Nephron (organoid): ENCODE data around the gene TACO1.

Experiments used
- H3K27ac Mint-ChIP-seq, 3 experiments: 2 replicates each; pipeline ENCODE4 v1.8.0; 2020; ENCODE audit warnings: mixed read lengths in 3 of 3, mild to moderate bottlenecking in 2 of 3, moderate library complexity in 1 of 3
- H3K27me3 Mint-ChIP-seq: 2 replicates; pipeline ENCODE4 v1.8.0; 2021; ENCODE audit warnings: low read depth, mild to moderate bottlenecking, moderate library complexity, mixed read lengths
- H3K36me3 Mint-ChIP-seq: 2 replicates; pipeline ENCODE4 v1.8.0; 2020; ENCODE audit warnings: low read depth, mixed read lengths
- H3K4me1 Mint-ChIP-seq: 2 replicates; pipeline ENCODE4 v1.8.0; 2020; ENCODE audit warnings: mixed read lengths
- H3K4me3 Mint-ChIP-seq, 3 experiments: 2 replicates each; pipeline ENCODE4 v1.8.0; 2020; ENCODE audit warnings: mild to moderate bottlenecking in 3 of 3, mixed read lengths in 3 of 3, moderate library complexity in 2 of 3
- H3K9me3 Mint-ChIP-seq: 2 replicates; pipeline ENCODE4 v1.8.0; 2020; ENCODE audit warnings: mixed read lengths
- TF ChIP-seq, protein P1 (sequence below), 3 experiments: fragments of 200-600 bp; sonication (generic); IDR thresholded peaks; one replicate each; pipeline ENCODE4 v1.5.0; 2021; ENCODE audit warnings: antibody characterized with exemption in 3 of 3; ENCODE audit not compliant: unreplicated experiment in 3 of 3

Gene TACO1

DNA sequence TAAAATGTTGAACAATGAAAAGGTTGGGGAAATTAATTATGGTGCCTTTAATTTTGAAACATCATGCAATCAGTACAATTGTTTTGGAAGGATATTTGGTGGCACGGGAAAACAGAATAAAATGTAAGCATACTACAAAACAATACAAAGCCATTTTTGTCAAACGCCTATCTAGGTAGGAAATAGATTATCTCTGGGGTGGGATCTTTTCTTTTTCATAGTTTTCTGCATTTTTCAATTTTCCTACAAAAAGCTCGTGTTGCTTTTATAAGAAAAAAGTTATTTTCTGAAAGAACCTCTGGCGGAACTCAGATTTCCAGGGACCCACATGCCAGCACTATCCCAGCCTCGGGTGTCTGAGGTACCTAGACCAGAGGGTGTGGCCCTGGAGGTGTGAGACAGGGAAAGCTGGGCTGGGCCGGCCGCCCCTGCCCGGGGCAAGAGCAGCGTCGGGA, 20.6 kb downstream of the TACO1 start:
- Mint-ChIP-seq H3K36me3 (no peaks in the 10 kb centered on the region), H3K4me1 (peaks cover 19% of the 10 kb centered on the region), H3K4me3 (peak overlapping the region; percentile 86 to 91 (median 91)), H3K27ac (peak overlapping the region; percentile 5 to 64 (median 64)), H3K9me3 (no peaks in the 10 kb centered on the region), H3K27me3 (no peaks in the 10 kb centered on the region)
- TF ChIP-seq, protein P1, sequence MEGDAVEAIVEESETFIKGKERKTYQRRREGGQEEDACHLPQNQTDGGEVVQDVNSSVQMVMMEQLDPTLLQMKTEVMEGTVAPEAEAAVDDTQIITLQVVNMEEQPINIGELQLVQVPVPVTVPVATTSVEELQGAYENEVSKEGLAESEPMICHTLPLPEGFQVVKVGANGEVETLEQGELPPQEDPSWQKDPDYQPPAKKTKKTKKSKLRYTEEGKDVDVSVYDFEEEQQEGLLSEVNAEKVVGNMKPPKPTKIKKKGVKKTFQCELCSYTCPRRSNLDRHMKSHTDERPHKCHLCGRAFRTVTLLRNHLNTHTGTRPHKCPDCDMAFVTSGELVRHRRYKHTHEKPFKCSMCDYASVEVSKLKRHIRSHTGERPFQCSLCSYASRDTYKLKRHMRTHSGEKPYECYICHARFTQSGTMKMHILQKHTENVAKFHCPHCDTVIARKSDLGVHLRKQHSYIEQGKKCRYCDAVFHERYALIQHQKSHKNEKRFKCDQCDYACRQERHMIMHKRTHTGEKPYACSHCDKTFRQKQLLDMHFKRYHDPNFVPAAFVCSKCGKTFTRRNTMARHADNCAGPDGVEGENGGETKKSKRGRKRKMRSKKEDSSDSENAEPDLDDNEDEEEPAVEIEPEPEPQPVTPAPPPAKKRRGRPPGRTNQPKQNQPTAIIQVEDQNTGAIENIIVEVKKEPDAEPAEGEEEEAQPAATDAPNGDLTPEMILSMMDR (IDR thresholded peaks at IDR 0.05; ENCODE audit: unreplicated experiment in 3 of 3): no peak

DNA sequence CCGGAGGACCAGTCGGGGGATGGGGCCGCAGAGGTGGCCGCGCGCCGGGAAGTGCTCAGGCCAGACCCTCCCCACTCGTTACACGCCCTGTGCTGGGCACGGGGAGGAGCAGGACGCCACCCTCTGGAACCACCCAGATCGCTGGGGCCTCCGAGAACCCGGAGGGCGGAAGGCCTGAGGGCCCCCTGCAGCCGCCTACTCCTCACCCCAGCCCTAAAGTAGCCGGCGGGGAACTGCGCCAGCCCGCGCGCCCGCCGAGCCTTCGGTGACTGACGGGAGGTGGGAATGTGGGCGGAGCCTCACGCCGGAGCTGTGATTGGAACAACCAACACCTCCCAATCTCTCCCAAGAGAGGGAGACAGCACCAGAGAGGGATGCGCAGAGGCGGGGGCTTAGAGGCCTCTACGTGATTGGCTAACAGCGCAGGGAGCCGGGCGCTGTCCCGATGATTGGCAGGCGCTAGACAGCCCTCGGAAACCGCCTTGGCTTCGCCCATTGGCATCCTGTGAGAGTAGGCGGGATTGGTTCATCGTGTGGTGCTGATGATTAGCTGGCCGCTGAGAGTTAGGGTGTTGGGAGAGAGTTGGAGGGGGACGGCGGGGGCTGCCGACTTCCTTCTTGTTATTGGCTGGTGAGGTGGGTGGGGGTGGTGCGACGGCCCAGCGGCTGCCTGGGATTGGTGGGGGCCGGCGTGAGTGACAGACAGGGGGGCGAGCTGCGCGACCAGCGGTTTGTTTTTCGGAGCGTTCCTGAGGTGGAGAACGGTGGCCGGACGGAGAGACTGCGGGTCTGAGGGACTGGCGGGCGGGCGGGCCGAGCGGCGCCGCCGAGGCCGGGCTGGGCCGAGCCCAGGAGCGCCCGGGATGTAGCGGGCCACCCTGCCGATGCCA, 21.2 kb downstream of the TACO1 start, which contains the start of gene MAP3K3:
MAP3K3 (plus strand) TSS at position 734 of the 890 bp plus-strand sequence. CDS start 343 bp downstream, outside the sequence.
- Mint-ChIP-seq H3K27ac (peak within 1 kb of the TSS; percentile 76 to 96 (median 88)), H3K4me3 (peak within 1 kb of the TSS; percentile 97 to 99 (median 99)), H3K27me3 (no peaks in the 10 kb centered on the region), H3K4me1 (peaks cover 25% of the 10 kb centered on the region), H3K36me3 (no peaks in the 10 kb centered on the region), H3K9me3 (no peaks in the 10 kb centered on the region)
- TF ChIP-seq, protein P1 (IDR thresholded peaks at IDR 0.05; ENCODE audit: unreplicated experiment in 3 of 3): peak in 2 of 3 experiments; percentile 10 to 22

DNA sequence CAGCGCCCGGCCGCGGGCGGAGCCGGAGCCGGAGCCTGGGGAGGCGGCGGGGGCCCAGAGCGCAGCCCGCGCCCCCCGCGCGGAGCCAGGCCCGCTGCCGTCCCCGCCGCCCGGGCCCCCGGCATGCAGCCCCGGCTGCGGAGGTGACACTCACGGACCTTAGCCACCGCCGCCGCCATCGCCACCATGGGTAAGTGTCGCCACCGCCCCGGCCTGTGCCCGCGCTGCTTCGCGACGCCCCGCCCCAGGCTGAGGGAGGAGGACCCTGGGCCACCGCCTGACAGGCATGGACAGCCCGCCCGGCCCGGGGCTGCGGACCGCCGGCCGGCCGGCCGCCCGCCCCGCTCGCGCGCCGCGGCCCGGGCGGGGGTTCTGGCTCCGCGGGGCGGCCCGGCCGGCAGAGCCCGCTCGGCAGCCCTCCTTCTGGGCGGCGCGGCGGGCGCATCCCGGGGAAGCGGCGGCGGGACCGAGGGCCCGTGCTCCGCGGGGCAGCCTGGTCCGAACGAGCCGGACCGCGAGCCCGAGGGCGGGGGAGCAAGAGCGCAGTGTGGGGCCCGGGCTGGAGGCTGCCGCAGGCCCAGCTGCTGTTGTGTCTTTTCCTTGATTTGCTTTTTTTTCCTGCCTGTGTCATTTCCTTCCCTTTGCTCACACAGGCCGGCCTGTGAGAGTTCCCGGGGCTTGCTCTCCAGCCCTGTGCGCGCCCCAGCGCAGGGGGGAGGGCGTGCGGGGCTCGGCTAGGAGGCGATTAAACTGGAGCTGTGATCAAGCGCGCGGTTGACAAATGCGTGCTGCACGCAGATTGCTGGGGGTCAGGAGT, 22.1 kb downstream of the TACO1 start:
- Mint-ChIP-seq H3K4me3 (peak overlapping the region; percentile 97 to 99 (median 99)), H3K4me1 (peaks cover 25% of the 10 kb centered on the region), H3K27ac (peak overlapping the region; percentile 76 to 96 (median 88)), H3K9me3 (no peaks in the 10 kb centered on the region), H3K27me3 (no peaks in the 10 kb centered on the region), H3K36me3 (no peaks in the 10 kb centered on the region)
- TF ChIP-seq, protein P1 (IDR thresholded peaks at IDR 0.05; ENCODE audit: unreplicated experiment in 3 of 3): no peak

GRCh38 chr17:63623786-63624530, 23.3 kb downstream of the TACO1 start:
- Mint-ChIP-seq H3K4me1 (peaks cover 25% of the 10 kb centered on the region), H3K27ac (peak overlapping the region; percentile 76 to 94 (median 88)), H3K9me3 (no peaks in the 10 kb centered on the region), H3K36me3 (no peaks in the 10 kb centered on the region), H3K27me3 (no peaks in the 10 kb centered on the region), H3K4me3 (peak overlapping the region; percentile 97 to 99 (median 99))
- TF ChIP-seq, protein P1 (IDR thresholded peaks at IDR 0.05; ENCODE audit: unreplicated experiment in 3 of 3): no peak

DNA sequence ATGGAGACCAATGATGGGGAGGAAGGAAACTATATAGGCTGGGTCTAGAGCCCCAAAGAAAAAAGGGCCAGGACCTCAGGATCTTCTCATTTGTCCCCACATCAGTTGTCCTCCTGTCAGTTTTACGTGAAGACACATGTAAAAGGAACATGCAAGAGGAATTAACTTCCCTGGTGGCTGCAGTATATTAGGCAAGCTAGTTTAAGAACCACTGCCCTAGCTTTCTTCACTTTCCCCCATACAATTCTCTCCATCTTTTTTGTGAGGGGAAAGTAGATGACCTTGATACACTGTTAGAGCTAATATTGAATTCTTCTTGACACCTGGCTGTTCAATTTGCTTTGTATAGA, 23.8 kb downstream of the TACO1 start:
- Mint-ChIP-seq H3K27ac (no peak overlapping the region), H3K27me3 (no peaks in the 10 kb centered on the region), H3K36me3 (no peaks in the 10 kb centered on the region), H3K9me3 (no peaks in the 10 kb centered on the region), H3K4me3 (peak overlapping the region; percentile 68 to 99 (median 78)), H3K4me1 (peaks cover 25% of the 10 kb centered on the region)
- TF ChIP-seq, protein P1 (IDR thresholded peaks at IDR 0.05; ENCODE audit: unreplicated experiment in 3 of 3): no peak
